ENCODE data around the gene HBG1. TPM values are rescaled to one million over a fixed set of nuclear protein-coding genes. Genes with fewer than 3 reads are reported as not detected.

Gene HBG1
- total RNA-seq, 1 donor from 2014 or later = not detected

DNA sequence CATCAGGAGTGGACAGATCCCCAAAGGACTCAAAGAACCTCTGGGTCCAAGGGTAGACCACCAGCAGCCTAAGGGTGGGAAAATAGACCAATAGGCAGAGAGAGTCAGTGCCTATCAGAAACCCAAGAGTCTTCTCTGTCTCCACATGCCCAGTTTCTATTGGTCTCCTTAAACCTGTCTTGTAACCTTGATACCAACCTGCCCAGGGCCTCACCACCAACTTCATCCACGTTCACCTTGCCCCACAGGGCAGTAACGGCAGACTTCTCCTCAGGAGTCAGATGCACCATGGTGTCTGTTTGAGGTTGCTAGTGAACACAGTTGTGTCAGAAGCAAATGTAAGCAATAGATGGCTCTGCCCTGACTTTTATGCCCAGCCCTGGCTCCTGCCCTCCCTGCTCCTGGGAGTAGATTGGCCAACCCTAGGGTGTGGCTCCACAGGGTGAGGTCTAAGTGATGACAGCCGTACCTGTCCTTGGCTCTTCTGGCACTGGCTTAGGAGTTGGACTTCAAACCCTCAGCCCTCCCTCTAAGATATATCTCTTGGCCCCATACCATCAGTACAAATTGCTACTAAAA is 22.8 kb downstream of the HBG1 start, which contains the start of gene HBB:
HBB (minus strand) TSS at position 340 of the 579 bp plus-strand sequence; CDS start at position 290, 50 bp downstream.
- H3K27me3 ChIP-seq = no peaks in the 10 kb centered on the region
- TF ChIP-seq, protein P1, sequence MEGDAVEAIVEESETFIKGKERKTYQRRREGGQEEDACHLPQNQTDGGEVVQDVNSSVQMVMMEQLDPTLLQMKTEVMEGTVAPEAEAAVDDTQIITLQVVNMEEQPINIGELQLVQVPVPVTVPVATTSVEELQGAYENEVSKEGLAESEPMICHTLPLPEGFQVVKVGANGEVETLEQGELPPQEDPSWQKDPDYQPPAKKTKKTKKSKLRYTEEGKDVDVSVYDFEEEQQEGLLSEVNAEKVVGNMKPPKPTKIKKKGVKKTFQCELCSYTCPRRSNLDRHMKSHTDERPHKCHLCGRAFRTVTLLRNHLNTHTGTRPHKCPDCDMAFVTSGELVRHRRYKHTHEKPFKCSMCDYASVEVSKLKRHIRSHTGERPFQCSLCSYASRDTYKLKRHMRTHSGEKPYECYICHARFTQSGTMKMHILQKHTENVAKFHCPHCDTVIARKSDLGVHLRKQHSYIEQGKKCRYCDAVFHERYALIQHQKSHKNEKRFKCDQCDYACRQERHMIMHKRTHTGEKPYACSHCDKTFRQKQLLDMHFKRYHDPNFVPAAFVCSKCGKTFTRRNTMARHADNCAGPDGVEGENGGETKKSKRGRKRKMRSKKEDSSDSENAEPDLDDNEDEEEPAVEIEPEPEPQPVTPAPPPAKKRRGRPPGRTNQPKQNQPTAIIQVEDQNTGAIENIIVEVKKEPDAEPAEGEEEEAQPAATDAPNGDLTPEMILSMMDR (IDR thresholded peaks at IDR 0.05) = no peak
- no peaks in the 10 kb centered on the region for H3K36me3 ChIP-seq
- intact Hi-C loops (cut with DNase I) = no loop called here
- no peak within 1 kb of the TSS for H3K27ac ChIP-seq
- H3K4me3 ChIP-seq = no peak within 1 kb of the TSS
- H3K9me3 ChIP-seq = no peaks in the 10 kb centered on the region
- no peaks in the 10 kb centered on the region for H3K4me1 ChIP-seq
- DNase-seq (ENCODE audit: low spot score in 2 of 2) = no peak

DNA sequence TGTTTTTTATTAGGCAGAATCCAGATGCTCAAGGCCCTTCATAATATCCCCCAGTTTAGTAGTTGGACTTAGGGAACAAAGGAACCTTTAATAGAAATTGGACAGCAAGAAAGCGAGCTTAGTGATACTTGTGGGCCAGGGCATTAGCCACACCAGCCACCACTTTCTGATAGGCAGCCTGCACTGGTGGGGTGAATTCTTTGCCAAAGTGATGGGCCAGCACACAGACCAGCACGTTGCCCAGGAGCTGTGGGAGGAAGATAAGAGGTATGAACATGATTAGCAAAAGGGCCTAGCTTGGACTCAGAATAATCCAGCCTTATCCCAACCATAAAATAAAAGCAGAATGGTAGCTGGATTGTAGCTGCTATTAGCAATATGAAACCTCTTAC is 24.2 kb downstream of the HBG1 start:
- Histone ChIP-seq H3K27ac (no peak overlapping the region), H3K9me3 (peaks cover 0 to 4% of the 10 kb centered on the region in 2 donors), H3K27me3 (no peaks in the 10 kb centered on the region), H3K4me1 (no peaks in the 10 kb centered on the region), H3K36me3 (no peaks in the 10 kb centered on the region), H3K4me3 (no peak overlapping the region)
- no peak for DNase-seq (ENCODE audit: low spot score in 2 of 2)
- TF ChIP-seq, protein P1 (IDR thresholded peaks at IDR 0.05) = no peak
- intact Hi-C loops (cut with DNase I) = no loop called here

DNA sequence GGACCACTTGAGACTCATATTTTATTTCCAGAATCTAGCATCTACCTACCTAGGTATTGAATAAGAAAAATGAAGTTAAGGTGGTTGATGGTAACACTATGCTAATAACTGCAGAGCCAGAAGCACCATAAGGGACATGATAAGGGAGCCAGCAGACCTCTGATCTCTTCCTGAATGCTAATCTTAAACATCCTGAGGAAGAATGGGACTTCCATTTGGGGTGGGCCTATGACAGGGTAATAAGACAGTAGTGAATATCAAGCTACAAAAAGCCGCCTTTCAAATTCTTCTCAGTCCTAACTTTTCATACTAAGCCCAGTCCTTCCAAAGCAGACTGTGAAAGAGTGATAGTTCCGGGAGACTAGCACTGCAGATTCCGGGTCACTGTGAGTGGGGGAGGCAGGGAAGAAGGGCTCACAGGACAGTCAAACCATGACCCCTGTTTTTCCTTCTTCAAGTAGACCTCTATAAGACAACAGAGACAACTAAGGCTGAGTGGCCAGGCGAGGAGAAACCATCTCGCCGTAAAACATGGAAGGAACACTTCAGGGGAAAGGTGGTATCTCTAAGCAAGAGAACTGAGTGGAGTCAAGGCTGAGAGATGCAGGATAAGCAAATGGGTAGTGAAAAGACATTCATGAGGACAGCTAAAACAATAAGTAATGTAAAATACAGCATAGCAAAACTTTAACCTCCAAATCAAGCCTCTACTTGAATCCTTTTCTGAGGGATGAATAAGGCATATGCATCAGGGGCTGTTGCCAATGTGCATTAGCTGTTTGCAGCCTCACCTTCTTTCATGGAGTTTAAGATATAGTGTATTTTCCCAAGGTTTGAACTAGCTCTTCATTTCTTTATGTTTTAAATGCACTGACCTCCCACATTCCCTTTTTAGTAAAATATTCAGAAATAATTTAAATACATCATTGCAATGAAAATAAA is 24.8 kb downstream of the HBG1 start:
- DNase-seq (ENCODE audit: low spot score in 2 of 2) = no peak
- H3K27ac ChIP-seq = no peak overlapping the region
- intact Hi-C loops (cut with DNase I) = no loop called here
- TF ChIP-seq, protein P1 (IDR thresholded peaks at IDR 0.05) = no peak
- H3K9me3 ChIP-seq = peaks cover 0 to 4% of the 10 kb centered on the region in 2 donors
- H3K4me3 ChIP-seq = no peak overlapping the region
- H3K36me3 ChIP-seq = no peaks in the 10 kb centered on the region
- H3K27me3 ChIP-seq = no peaks in the 10 kb centered on the region
- no peaks in the 10 kb centered on the region for H3K4me1 ChIP-seq

DNA sequence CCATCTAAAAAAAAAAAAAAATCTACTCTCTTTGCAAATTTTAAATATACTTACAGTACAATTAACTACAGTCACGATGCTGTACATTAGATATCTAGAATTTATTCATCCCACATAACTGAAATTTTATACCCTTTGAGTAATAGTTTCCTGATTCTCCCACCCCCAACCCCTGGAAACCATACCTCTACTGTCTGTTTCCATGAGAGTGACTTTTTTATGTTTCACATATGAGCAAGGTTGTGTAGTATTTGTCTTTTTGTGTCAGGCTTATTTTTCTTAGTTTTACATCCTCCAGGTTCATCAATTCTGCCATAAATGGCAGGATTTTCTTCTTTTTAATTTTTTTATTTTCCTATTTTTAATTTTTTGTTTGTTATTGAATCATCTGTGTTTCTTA is 26.0 kb downstream of the HBG1 start:
- no peak overlapping the region for H3K4me3 ChIP-seq
- no peak for DNase-seq (ENCODE audit: low spot score in 2 of 2)

DNA sequence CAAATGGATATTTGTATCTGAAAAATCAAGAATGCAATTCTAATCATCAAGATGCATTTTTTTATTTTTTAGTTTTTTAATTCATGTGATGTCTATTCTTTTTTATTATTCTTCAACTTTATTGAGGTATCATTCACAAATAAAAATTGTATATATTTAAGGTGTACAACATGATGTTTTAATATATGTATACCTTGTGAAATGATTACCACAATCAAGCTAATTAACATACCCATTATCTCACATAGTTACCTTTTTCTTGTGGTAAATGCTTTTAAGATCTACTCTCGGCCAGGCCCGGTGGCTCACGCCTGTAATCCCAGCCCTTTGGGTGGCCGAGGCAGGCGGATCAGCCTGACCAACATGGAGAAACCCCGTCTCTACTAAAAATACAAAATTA is 26.5 kb downstream of the HBG1 start:
- Histone ChIP-seq H3K27me3 (no peaks in the 10 kb centered on the region), H3K4me3 (no peak overlapping the region), H3K4me1 (no peaks in the 10 kb centered on the region), H3K27ac (no peak overlapping the region), H3K36me3 (no peaks in the 10 kb centered on the region), H3K9me3 (peaks cover 0 to 4% of the 10 kb centered on the region in 2 donors)
- TF ChIP-seq, protein P1 (IDR thresholded peaks at IDR 0.05) = no peak
- intact Hi-C loops (cut with DNase I) = no loop called here
- DNase-seq (ENCODE audit: low spot score in 2 of 2) = no peak

More for the DNA sequence above, 26.0 kb downstream of the HBG1 start:
- Histone ChIP-seq H3K27me3 (no peaks in the 10 kb centered on the region), H3K36me3 (no peaks in the 10 kb centered on the region), H3K4me1 (no peaks in the 10 kb centered on the region), H3K9me3 (peaks cover 0 to 4% of the 10 kb centered on the region in 2 donors), H3K27ac (no peak overlapping the region)
- TF ChIP-seq, protein P1 (IDR thresholded peaks at IDR 0.05) = no peak
- intact Hi-C loops (cut with DNase I) = no loop called here
